Skeletal muscle tissue (tissue), 4 donors: ENCODE data around the gene GALT. TPM values are rescaled to one million over a fixed set of nuclear protein-coding genes. Genes with fewer than 3 reads are reported as not detected.

ENCODE experiments used
- H3K27ac ChIP-seq: one replicate; pipeline ENCODE4 v1.7.0; 2013; ENCODE audit warnings: mild to moderate bottlenecking, low read depth, low read length, inconsistent platforms
- H3K27me3 ChIP-seq, 3 donors: one replicate each; pipeline ENCODE4 v1.7.0; 2013; ENCODE audit warnings: low read length in 3 of 3; ENCODE audit not compliant: control insufficient read depth in 3 of 3, insufficient read depth in 3 of 3
- H3K36me3 ChIP-seq, 3 donors: one replicate each; pipeline ENCODE4 v1.7.0; 2013; ENCODE audit warnings: low read length in 3 of 3; ENCODE audit not compliant: control insufficient read depth in 3 of 3, insufficient read depth in 3 of 3
- H3K4me1 ChIP-seq, 3 donors: one replicate each; pipeline ENCODE4 v1.7.0; 2013; ENCODE audit warnings: low read length in 3 of 3, mild to moderate bottlenecking in 3 of 3; ENCODE audit not compliant: control insufficient read depth in 3 of 3, insufficient read depth in 3 of 3
- H3K4me3 ChIP-seq, 3 donors: one replicate each; pipeline ENCODE4 v1.7.0; 2013; ENCODE audit warnings: low read length in 3 of 3
- H3K9ac ChIP-seq, 3 donors: one replicate each; pipeline ENCODE4 v1.7.0; 2013; ENCODE audit warnings: low read length in 3 of 3, mild to moderate bottlenecking in 3 of 3, moderate library complexity in 2 of 3, low read depth in 1 of 3
- H3K9me3 ChIP-seq, 3 donors: one replicate each; pipeline ENCODE4 v1.7.0; 2013; ENCODE audit warnings: low read length in 3 of 3; ENCODE audit not compliant: control insufficient read depth in 3 of 3
- total RNA-seq: library from RNA; depleted of rRNA; stranded (reverse); fragments of >200 nt; gene quantifications from one replicate; pipeline ENCODE4 v1.2.3, GENCODE V29; 2014
- donor health status: Osteomylitis.

The GALT gene
- total RNA-seq, 1 donor from 2014 or later = 23.0 TPM

DNA sequence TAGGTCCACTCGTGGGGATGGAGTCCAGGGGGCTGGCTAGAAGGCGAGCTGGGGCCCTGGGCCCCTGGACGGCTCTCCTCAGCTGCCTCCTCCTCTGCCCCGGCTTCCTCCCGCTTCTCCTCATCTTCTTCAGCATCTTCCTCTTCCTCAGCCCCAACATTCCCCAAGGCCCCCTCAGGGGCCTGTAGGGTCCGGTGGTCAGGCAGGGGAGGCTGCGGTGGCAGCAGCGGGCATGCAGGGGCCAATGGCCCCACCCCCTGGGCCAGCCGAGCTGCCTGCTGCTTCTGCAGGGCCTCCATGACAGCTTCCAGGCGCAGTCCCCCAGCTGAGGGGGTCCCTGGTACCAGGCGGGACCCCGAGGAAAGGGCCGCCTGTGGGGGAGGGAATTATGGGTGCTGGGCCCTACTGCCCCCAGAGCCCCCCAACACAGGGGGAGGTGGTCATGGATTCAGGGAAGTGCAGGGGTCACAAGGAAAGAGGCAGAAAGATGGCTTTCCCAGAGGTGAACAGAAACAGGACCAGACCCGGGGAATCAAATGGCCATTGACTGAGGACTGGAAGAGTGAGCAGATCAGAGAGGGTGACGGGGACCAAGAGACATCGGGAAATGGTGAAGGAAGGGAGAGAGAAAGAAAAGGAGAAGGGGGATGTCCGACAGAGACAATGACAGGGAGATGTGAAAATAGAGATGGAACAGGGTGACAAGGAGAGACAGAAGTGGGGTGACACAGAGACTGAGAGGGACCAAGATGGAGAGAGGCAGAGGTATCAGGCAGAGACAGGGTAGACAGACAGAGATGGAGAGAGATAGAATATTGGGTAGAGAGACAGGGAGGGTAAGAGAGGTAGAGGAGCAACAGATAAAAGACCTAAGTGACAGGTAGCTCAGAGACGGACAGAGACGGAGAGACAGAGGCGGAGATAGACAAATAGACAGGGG, 18.5 kb upstream of the GALT start:
- Histone ChIP-seq H3K9me3 (no peaks in the 10 kb centered on the region), H3K9ac (no peak overlapping the region), H3K27ac (no peak overlapping the region), H3K4me3 (peak overlapping the region; percentile 18 to 59 (median 58)), H3K36me3 (no peaks in the 10 kb centered on the region), H3K27me3 (peaks cover 70 to 72% (median 72%) of the 10 kb centered on the region in 3 donors), H3K4me1 (peaks cover 10 to 17% (median 16%) of the 10 kb centered on the region in 3 donors)

- Histone ChIP-seq H3K4me1 (peaks cover 10 to 23% (median 16%) of the 10 kb centered on the region in 3 donors), H3K9ac (peak within 1 kb of the TSS in 2 of 3 donors; percentile 3 to 50), H3K27me3 (peaks cover 62 to 64% (median 63%) of the 10 kb centered on the region in 3 donors), H3K4me3 (peak within 1 kb of the TSS; percentile 46 to 61 (median 59)), H3K27ac (no peak within 1 kb of the TSS), H3K36me3 (no peaks in the 10 kb centered on the region), H3K9me3 (no peaks in the 10 kb centered on the region)
Observed at GRCh38 chr9:34628656-34629490, 17.6 kb upstream of the GALT start, which contains the start of gene ARID3C. TSS of gene ARID3C (minus strand) at chr9:34629066. CDS start at chr9:34628014, 1,052 bp downstream.

DNA sequence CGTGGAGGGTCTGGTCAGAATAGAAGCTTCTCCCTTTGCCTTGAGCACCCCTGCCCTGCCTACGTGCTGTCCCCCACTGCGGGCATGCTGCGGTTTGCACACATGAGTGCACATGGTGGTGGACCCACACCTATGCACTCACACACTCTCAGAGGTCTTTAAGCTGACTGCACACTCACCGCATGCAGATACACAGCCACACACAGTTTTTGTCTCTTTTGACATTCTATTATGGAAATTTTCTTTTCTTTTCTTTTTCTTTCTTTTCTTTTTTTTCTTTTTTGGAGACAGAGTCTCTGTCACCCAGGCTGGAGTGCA, 17.0 kb upstream of the GALT start:
- H3K27ac ChIP-seq = no peak overlapping the region
- peaks cover 57 to 58% (median 58%) of the 10 kb centered on the region in 3 donors for H3K27me3 ChIP-seq
- H3K36me3 ChIP-seq = no peaks in the 10 kb centered on the region
- H3K9ac ChIP-seq = peak overlapping the region in 2 of 3 donors; percentile 3 to 40
- H3K4me3 ChIP-seq = peak overlapping the region; percentile 46 to 61 (median 59)
- no peaks in the 10 kb centered on the region for H3K9me3 ChIP-seq
- H3K4me1 ChIP-seq = peaks cover 14 to 28% (median 16%) of the 10 kb centered on the region in 3 donors

GRCh38 chr9:34630402-34631154, 15.9 kb upstream of the GALT start:
- no peak overlapping the region for H3K27ac ChIP-seq
- peaks cover 16 to 39% (median 19%) of the 10 kb centered on the region in 3 donors for H3K4me1 ChIP-seq
- no peak overlapping the region for H3K9ac ChIP-seq
- H3K9me3 ChIP-seq = no peaks in the 10 kb centered on the region
- H3K4me3 ChIP-seq = no peak overlapping the region
- peaks cover 46 to 48% (median 48%) of the 10 kb centered on the region in 3 donors for H3K27me3 ChIP-seq
- peaks cover 6 to 8% (median 6%) of the 10 kb centered on the region in 3 donors for H3K36me3 ChIP-seq

DNA sequence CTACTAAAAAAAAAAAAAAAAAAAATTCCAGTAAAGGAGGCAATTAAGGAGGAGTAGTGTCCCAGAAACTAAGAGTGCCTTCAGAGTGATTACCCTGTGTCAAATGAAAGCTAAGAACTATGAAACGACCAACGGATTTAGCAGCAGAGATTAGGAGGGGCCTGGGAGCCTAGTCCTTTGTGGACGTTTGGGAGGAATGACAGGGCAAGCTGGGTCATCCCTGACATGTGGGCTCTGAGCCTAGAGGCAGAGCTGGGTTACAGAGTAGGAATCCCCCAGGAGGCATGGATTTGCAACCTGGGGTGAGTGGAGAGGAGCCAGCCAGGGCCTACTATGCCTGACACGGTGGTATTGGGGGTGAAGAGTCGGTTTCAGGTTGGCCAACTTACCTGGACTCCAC, 13.3 kb upstream of the GALT start:
- Histone ChIP-seq H3K27ac (no peak overlapping the region), H3K9ac (no peak overlapping the region), H3K4me3 (no peak overlapping the region), H3K9me3 (no peaks in the 10 kb centered on the region), H3K4me1 (peaks cover 26 to 55% (median 36%) of the 10 kb centered on the region in 3 donors), H3K27me3 (peaks cover 20 to 22% (median 22%) of the 10 kb centered on the region in 3 donors), H3K36me3 (peaks cover 8 to 12% (median 10%) of the 10 kb centered on the region in 3 donors)

GRCh38 chr9:34633851-34634550, 12.5 kb upstream of the GALT start:
- Histone ChIP-seq H3K36me3 (peaks cover 8 to 12% (median 10%) of the 10 kb centered on the region in 3 donors), H3K9me3 (no peaks in the 10 kb centered on the region), H3K4me3 (peak overlapping the region in 1 of 3 donors; percentile 4), H3K27ac (no peak overlapping the region), H3K27me3 (peaks cover 15 to 17% (median 15%) of the 10 kb centered on the region in 3 donors), H3K9ac (peak overlapping the region in 1 of 3 donors; percentile 40), H3K4me1 (peaks cover 23 to 54% (median 35%) of the 10 kb centered on the region in 3 donors)

- H3K9ac ChIP-seq = peak overlapping the region in 1 of 3 donors; percentile 40
Observed at GRCh38 chr9:34634551-34635248, 11.8 kb upstream of the GALT start.

DNA sequence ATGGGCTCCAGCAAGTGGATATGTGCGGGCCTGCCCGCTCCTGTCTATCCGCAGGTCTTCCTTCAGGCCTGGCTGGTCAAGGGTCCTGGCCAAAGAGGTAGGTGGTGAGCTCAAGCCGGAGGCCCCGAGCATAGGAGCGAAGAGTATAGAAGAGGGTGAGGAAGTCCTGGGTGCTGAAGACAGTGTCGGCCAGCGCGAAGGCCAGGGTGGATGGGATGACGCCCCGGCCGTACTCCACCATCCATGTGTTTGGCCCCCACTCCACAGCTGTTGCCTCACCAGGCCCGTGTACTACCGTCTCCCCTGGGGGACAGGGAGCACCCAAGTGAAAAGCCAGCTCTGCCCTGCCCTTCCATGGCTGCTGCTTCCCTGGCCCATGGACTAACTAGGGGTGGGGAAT, 10.9 kb upstream of the GALT start:
- Histone ChIP-seq H3K4me3 (no peak overlapping the region), H3K36me3 (peaks cover 8 to 12% (median 10%) of the 10 kb centered on the region in 3 donors), H3K27ac (no peak overlapping the region), H3K4me1 (peaks cover 18 to 50% (median 31%) of the 10 kb centered on the region in 3 donors), H3K9ac (peak overlapping the region in 1 of 3 donors; percentile 25), H3K9me3 (no peaks in the 10 kb centered on the region), H3K27me3 (peaks cover 1 to 4% (median 2%) of the 10 kb centered on the region in 3 donors)

More at GRCh38 chr9:34634551-34635248, 11.8 kb upstream of the GALT start:
- Histone ChIP-seq H3K9me3 (no peaks in the 10 kb centered on the region), H3K27me3 (peaks cover 8 to 11% (median 10%) of the 10 kb centered on the region in 3 donors), H3K36me3 (peaks cover 8 to 12% (median 10%) of the 10 kb centered on the region in 3 donors), H3K4me3 (no peak overlapping the region), H3K27ac (no peak overlapping the region), H3K4me1 (peaks cover 18 to 50% (median 31%) of the 10 kb centered on the region in 3 donors)
